Measurements from ENCODE around the gene PTBP1.
"Not testable (repeated sequence)": the region's sequence is repeated elsewhere in the genome, so short reads cannot be mapped to it uniquely, and the experiment has no call there.

The PTBP1 gene

DNA sequence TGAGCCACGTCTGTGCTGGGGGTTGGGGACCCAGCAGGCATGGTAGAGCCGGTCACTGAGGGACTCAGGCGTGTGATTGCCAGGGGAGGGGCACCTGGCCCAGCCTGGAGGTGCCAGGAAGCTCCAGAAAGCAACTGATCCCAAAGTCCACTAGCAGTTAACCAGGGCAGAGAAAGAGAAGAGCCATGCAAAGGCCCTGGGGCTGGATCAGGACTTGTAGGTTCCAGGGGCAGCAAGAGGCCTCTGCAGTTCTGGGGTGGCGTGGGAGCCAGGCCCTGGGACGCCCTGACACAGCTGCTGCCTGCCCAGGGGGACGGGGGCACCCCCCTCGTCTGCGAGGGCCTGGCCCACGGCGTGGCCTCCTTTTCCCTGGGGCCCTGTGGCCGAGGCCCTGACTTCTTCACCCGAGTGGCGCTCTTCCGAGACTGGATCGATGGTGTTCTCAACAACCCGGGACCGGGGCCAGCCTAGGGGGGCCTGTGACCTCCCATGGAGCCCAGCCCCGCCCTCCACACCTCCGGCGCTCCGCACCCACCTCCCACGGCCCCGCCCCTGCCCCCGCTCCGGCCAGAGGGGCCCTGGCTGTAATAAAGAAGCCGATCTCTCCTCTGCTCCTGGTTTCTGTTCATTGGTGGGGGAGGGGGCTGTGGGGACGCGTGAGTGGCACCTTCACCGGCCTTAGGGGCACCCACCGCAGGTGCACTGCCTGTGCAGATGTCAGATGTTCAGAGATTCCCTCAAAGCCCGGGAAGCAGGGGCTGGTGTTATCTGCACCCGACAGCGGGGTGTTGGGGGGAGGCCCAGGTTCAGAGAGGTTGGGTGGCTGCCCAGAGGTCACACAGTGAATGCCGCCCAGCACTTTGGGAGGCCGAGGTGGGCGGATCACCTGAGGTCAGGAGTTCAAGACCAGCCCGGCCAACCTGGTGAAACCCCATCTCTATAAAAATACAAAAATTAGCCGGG is 34.4 kb downstream of the PTBP1 start:
- no peak; the same call in 1 of the 2 replicates for TF ChIP-seq ZFX (IDR thresholded peaks at IDR 0.05)
- TF ChIP-seq, protein P1, sequence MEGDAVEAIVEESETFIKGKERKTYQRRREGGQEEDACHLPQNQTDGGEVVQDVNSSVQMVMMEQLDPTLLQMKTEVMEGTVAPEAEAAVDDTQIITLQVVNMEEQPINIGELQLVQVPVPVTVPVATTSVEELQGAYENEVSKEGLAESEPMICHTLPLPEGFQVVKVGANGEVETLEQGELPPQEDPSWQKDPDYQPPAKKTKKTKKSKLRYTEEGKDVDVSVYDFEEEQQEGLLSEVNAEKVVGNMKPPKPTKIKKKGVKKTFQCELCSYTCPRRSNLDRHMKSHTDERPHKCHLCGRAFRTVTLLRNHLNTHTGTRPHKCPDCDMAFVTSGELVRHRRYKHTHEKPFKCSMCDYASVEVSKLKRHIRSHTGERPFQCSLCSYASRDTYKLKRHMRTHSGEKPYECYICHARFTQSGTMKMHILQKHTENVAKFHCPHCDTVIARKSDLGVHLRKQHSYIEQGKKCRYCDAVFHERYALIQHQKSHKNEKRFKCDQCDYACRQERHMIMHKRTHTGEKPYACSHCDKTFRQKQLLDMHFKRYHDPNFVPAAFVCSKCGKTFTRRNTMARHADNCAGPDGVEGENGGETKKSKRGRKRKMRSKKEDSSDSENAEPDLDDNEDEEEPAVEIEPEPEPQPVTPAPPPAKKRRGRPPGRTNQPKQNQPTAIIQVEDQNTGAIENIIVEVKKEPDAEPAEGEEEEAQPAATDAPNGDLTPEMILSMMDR (conservative IDR thresholded peaks at IDR 0.05): no peak
- no peak overlapping the region for H3K27ac ChIP-seq

DNA sequence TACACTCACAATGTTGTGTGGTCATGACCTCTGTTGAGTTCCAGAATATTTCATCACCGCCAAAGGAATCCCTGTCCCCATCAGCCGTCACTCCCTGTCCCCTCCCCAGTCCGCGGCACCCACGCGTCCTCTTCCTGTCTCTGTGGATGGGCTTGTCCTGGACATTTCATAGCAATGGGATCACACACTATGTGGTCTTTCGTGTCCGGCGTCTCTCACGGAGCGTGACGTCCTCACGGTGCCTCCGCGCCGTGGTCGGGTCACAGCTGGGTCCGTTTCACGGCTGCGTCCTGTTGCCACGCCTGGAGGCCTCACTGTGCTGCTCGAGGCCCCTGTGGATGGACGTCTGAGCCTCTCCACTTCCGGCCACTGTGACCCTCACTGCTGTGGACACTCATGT is 37.0 kb downstream of the PTBP1 start:
- H3K27ac ChIP-seq: no peak overlapping the region
- TF ChIP-seq, protein P1 (conservative IDR thresholded peaks at IDR 0.05): no peak
- TF ChIP-seq ZFX (IDR thresholded peaks at IDR 0.05): no peak

DNA sequence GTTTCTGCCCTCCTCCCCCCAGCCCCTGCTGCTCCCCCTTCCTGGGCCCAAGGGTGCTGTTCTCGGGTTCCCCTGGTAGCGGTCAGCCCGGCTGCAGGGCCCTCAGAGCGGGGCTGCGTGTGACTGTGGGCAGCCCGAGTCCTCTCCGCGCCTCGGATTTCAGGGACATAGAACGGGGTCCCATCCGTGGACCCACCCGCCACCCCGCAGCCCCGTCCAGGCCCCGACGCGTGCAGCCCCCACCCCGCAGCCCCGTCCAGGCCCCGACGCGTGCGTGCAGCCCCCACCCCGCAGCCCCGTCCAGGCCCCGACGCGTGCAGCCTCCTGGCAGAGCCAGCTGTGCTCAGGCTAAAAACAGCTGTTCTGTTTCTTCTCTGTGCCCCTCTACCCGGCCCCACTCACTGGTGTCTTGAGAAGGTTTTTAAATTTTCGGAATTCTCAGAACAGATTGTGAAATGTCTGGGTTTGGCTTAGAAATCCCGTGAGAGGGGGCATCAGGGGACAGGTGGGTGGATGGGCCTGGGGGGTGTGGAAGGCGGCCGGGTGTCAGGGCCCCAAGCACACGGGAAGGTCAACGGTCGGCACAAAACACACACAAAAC is 38.1 kb downstream of the PTBP1 start:
- TF ChIP-seq, protein P1 (conservative IDR thresholded peaks at IDR 0.05): no peak
- no peak for TF ChIP-seq ZFX (IDR thresholded peaks at IDR 0.05)
- no peak overlapping the region for H3K27ac ChIP-seq

DNA sequence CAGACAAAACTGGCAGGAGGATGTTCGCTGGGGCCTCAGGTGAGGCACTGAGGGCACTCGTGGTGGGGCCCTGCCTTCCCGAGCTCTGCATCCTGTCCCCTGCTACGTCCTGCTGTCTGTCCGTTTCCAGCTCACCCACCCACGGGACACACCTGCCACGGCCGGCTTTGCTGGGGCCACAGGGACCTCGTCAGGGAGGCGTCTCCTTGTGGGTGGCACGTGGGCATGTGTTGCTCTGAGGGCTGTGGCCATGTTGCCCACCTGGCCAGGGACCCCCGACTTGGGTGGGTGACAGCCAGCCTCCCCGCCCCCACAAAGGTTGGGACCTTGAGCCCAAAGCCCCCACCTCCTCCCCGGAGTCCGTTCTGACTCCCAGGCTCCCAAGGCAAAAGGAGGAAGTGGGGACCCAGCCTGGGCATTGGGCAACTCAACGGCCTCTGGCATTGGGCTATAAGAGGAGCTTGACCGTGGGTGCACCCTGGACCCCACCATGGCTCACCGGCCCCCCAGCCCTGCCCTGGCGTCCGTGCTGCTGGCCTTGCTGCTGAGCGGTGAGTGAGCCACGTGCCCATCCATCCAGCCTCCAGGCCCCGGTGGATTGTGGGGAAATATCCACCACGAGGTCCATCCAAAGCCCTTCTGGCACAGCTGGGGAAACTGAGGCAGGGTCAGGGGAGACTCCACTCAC is 43.4 kb downstream of the PTBP1 start, which contains the start of gene PRTN3:
Gene PRTN3 (plus strand): TSS at position 481 of the 688 bp plus-strand sequence. CDS start 10 bp downstream, at position 491.
- no peak for TF ChIP-seq ZFX (IDR thresholded peaks at IDR 0.05)
- TF ChIP-seq, protein P1 (conservative IDR thresholded peaks at IDR 0.05): no peak
- H3K27ac ChIP-seq: no peak within 1 kb of the TSS

DNA sequence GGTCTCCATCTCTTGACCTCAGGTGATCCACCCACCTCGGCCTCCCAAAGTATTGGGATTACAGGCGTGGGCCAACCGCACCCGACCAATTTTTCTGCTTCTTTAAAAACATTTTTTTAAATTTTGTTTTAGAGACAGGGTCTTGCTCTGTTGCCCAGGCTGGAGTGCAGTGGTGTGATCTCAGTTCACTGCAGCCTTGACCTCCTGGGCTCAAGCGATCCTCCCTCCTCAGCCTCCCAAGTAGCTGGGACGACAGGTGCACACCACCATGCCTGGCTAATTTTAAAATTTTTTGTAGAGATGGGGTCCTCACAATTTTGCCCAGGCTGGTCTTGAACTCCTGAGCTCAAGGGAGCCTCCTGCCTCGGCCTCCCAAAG is 45.5 kb downstream of the PTBP1 start:
- H3K27ac ChIP-seq: not testable (repeated sequence)

DNA sequence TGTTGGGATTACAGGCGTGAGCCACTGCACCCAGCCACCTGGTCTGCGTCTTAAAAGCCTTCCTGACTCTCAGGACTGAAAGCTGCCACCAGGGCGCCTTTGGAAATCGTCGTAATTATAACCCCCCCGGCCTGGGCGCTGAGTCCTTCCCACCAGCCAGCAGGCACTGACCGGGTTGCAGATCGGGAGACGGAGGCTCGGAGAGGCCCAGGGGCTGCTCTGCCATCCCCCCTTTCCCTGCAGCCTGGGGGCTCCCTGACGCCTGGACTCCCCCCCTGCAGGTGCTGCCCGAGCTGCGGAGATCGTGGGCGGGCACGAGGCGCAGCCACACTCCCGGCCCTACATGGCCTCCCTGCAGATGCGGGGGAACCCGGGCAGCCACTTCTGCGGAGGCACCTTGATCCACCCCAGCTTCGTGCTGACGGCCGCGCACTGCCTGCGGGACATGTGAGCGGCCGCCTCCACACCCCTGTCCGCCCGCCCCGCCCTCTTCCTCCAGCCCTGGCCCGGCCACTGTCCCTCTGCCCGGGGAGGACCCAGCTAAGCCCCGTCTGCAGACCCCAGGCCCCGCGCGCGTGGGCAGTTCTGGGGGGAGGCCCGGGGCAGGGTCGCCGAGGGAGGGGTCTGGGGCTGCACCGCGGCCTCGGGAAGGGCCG is 46.1 kb downstream of the PTBP1 start:
- TF ChIP-seq, protein P1 (conservative IDR thresholded peaks at IDR 0.05): no peak
- no peak for TF ChIP-seq ZFX (IDR thresholded peaks at IDR 0.05)
- no peak overlapping the region for H3K27ac ChIP-seq

DNA sequence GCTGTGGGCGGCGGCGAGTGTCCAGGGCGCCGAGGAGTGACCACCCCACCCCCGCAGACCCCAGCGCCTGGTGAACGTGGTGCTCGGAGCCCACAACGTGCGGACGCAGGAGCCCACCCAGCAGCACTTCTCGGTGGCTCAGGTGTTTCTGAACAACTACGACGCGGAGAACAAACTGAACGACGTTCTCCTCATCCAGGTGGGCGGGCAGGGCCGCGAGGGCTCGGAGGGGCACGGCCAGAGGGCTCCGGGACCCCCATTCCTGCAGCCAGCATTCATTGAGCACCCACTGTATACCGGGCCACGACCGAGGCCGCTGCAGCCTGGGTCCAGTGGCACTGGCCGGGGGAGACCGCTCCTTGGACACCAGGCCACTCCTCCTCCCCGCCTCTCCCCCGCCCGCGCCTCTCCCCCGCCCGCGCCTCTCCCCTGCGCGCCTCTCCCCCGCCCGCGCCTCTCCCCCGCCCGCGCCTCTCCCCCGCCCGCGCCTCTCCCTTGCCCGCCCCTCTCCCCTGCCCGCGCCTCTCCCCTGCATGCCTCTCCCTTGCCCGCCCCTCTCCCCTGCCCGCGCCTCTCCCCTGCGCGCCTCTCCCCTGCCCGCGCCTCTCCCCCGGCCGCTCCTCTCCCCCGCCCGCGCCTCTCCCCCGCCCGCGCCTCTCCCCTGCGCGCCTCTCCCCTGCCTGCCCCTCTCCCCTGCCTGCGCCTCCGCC is 46.7 kb downstream of the PTBP1 start:
- TF ChIP-seq, protein P1 (conservative IDR thresholded peaks at IDR 0.05): no peak
- TF ChIP-seq ZFX (IDR thresholded peaks at IDR 0.05): no peak
- no peak overlapping the region for H3K27ac ChIP-seq

Data from C4-2B (cell line).